Caco-2 (cell line): Measurements from ENCODE around the gene TTI1. TPM values are rescaled to one million over a fixed set of nuclear protein-coding genes. Genes with fewer than 3 reads are reported as not detected.

Experiments
- Bru-seq: library from RNA; stranded (reverse); fragments of 400-500 nt; gene quantifications from one replicate; lab custom pipeline; 2021; lab: Mats Ljungman, UMichigan
- BruChase-seq, 2 experiments: library from RNA; stranded (reverse); fragments of 400-500 nt; gene quantifications; one replicate each; lab custom pipeline; 2021; lab: Mats Ljungman, UMichigan
- BruUV-seq: library from RNA; stranded (reverse); fragments of 400-500 nt; replicated peaks from 2 replicates; lab custom pipeline; 2021; lab: Mats Ljungman, UMichigan
- CTCF ChIA-PET: fragments of 300-600 bp; sonication (Branson Sonifier 250); formaldehyde crosslinking; loops from one replicate; lab custom pipeline; 2022; ENCODE audit warnings: antibody characterized with exemption; lab: Charles Lee
- POLR2A ChIA-PET: fragments of 300-600 bp; sonication (Branson Sonifier 250); formaldehyde crosslinking; loops from one replicate; lab custom pipeline; 2022; ENCODE audit warnings: antibody characterized with exemption; lab: Charles Lee
- DNase-seq, 2 experiments: peaks; one replicate each; pipeline versions ENCODE4 v3.0.0 to v3.0.0-alpha.2; 2020 to 2022
- H3K27me3 ChIP-seq: replicated peaks from 2 replicates; pipeline ENCODE4 v1.6.0; 2011; ENCODE audit warnings: low read length; ENCODE audit not compliant: control insufficient read depth, insufficient read depth
- H3K36me3 ChIP-seq: 2 replicates; pipeline ENCODE4 v1.5.1; 2011; ENCODE audit warnings: low read length; ENCODE audit not compliant: control insufficient read depth, insufficient read depth
- H3K4me1 ChIP-seq: fragments of 250-450 bp; sonication (Bioruptor Pico); 2 replicates; pipeline ENCODE4 v1.5.1; 2020; ENCODE audit warnings: mild to moderate bottlenecking
- H3K4me3 ChIP-seq: 2 replicates; pipeline ENCODE4 v1.5.1; 2011; ENCODE audit warnings: low read depth, mild to moderate bottlenecking, control low read depth, low read length
- H3K9me3 ChIP-seq: fragments of 250-450 bp; sonication (Bioruptor Pico); 2 replicates; pipeline ENCODE4 v1.5.1; 2020; ENCODE audit warnings: mild to moderate bottlenecking, moderate library complexity
- H3K27ac Mint-ChIP-seq: one replicate; pipeline ENCODE4 v1.8.0; 2022; ENCODE audit warnings: mixed read lengths; ENCODE audit not compliant: unreplicated experiment
- H3K27me3 Mint-ChIP-seq: one replicate; pipeline ENCODE4 v1.8.0; 2022; ENCODE audit warnings: mixed read lengths; ENCODE audit not compliant: insufficient read depth, unreplicated experiment
- H3K36me3 Mint-ChIP-seq: one replicate; pipeline ENCODE4 v1.8.0; 2022; ENCODE audit warnings: mild to moderate bottlenecking, mixed read lengths; ENCODE audit not compliant: insufficient read depth, unreplicated experiment
- H3K4me1 Mint-ChIP-seq: one replicate; pipeline ENCODE4 v1.8.0; 2022; ENCODE audit warnings: low read depth, mixed read lengths; ENCODE audit not compliant: unreplicated experiment
- H3K4me3 Mint-ChIP-seq: one replicate; pipeline ENCODE4 v1.8.0; 2022; ENCODE audit warnings: mild to moderate bottlenecking, moderate library complexity, mixed read lengths; ENCODE audit not compliant: unreplicated experiment
- H3K9me3 Mint-ChIP-seq: one replicate; pipeline ENCODE4 v1.8.0; 2022; ENCODE audit warnings: mixed read lengths; ENCODE audit not compliant: unreplicated experiment
- CTCF ChIP-seq, 2 experiments: fragments of 200-600 bp in 1 of 2; IDR thresholded peaks; 1 replicate in 1 of 2; 2 replicates in 1 of 2; pipeline versions ENCODE4 v1.5.1 to v1.8.0; 2011 to 2022; ENCODE audit warnings: antibody characterized with exemption in 1 of 2, control low read depth in 1 of 2, inconsistent platforms in 1 of 2, low read depth in 1 of 2, low read length in 1 of 2, mild to moderate bottlenecking in 1 of 2, moderate library complexity in 1 of 2; ENCODE audit not compliant: insufficient read depth in 1 of 2, severe bottlenecking in 1 of 2, unreplicated experiment in 1 of 2
- intact Hi-C: fragments of 100-400 bp; cut with micrococcal nuclease; formaldehyde crosslinking; loops from one replicate; pipeline ENCODE4 v1.10.0; 2022; ENCODE audit not compliant: unreplicated experiment
- long read RNA-seq: library from polyadenylated mRNA; stranded (forward); transcript quantifications from one replicate; pipeline ENCODE4 v2.0.0, GENCODE V29; 2022
- total RNA-seq: library from RNA; stranded (reverse); gene quantifications from 2 replicates; pipeline ENCODE4 v1.2.3, GENCODE V29; 2022

TTI1 gene
- total RNA-seq (59.2 and 62.3 TPM in 2 replicates), Bru-seq, nascent RNA (percentile 94 among the genes with signal in this experiment), BruChase-seq, experiment 1, labeled RNA remaining after a 2-hour chase (percentile 95 among the genes with signal in this experiment), BruChase-seq, experiment 2, labeled RNA remaining after a 6-hour chase (percentile 88 among the genes with signal in this experiment)
- long read RNA-seq, transcript TTI1-203 (7 exons, 3,791 nt), result minor isoform, 6 of 132 reads
- long read RNA-seq, transcript TTI1-201 (8 exons, 3,825 nt), result major isoform, 86 of 132 reads
- long read RNA-seq, partial matches to known transcripts, result 16 of 132 reads
- long read RNA-seq, other reads (novel, unspliced or antisense), result 21 of 132 reads

- no TSS peak for BruUV-seq
- Mint-ChIP-seq H3K4me1 (peaks cover 43% of the 10 kb centered on the region), H3K9me3 (no peaks in the 10 kb centered on the region), H3K27me3 (no peaks in the 10 kb centered on the region), H3K36me3 (peaks cover 45% of the 10 kb centered on the region), H3K27ac (peak within 1 kb of the TSS; percentile 97), H3K4me3 (peak within 1 kb of the TSS; percentile 95)
- intact Hi-C loops, result no loop called here
- DNase-seq, result peak; percentile 96 to 98
- Histone ChIP-seq H3K36me3 (peaks cover 3% of the 10 kb centered on the region), H3K4me1 (peaks cover 41% of the 10 kb centered on the region), H3K27me3 (no peaks in the 10 kb centered on the region), H3K9me3 (no peaks in the 10 kb centered on the region), H3K4me3 (peak within 1 kb of the TSS; percentile 79)
- peak in 1 of 2 experiments; percentile 14 for TF ChIP-seq CTCF (IDR thresholded peaks at IDR 0.05; ENCODE audit: insufficient read depth in 1 of 2, low read depth in 1 of 2, low read length in 1 of 2, severe bottlenecking in 1 of 2, unreplicated experiment in 1 of 2)
- ChIA-PET POLR2A (interaction anchor here (0.6 to 1.9 kb wide), 7 partner anchors 11 to 267 kb away, joined by 3 to 10 read pairs (median 4); no protein-coding TSS in a partner anchor), CTCF (interaction anchor here (0.6 to 2.3 kb wide), 6 partner anchors 20 to 437 kb away, joined by 3 to 8 read pairs (median 5); no protein-coding TSS in a partner anchor)
Observed at GRCh38 chr20:38033330-38034107, at the start of gene TTI1, which contains the start of gene RPRD1B. TTI1 (minus strand) TSS chr20:38033456; CDS start chr20:38013816, 19,640 bp downstream. RPRD1B (plus strand) TSS chr20:38033746; CDS start chr20:38033948, 202 bp downstream.

- Mint-ChIP-seq H3K4me3 (no peak overlapping the region), H3K9me3 (no peaks in the 10 kb centered on the region), H3K36me3 (peaks cover 97% of the 10 kb centered on the region), H3K27ac (no peak overlapping the region), H3K27me3 (no peaks in the 10 kb centered on the region), H3K4me1 (no peaks in the 10 kb centered on the region)
- POLR2A ChIA-PET, result interaction anchor here (0.6 kb wide), 1 partner anchor 148 kb away, joined by 9 read pairs; no protein-coding TSS in a partner anchor
- peaks cover 7% of the 10 kb centered on the region for H3K36me3 ChIP-seq
- intact Hi-C loops, result no loop called here
- CTCF ChIA-PET, result interaction anchor here (1.2 to 2.3 kb wide), 5 partner anchors 9 to 138 kb away, joined by 3 to 13 read pairs (median 4); no protein-coding TSS in a partner anchor
- H3K4me3 ChIP-seq, result no peak overlapping the region
- H3K4me1 ChIP-seq, result no peaks in the 10 kb centered on the region
- no peak for TF ChIP-seq CTCF (IDR thresholded peaks at IDR 0.05; ENCODE audit: insufficient read depth in 1 of 2, low read depth in 1 of 2, low read length in 1 of 2, severe bottlenecking in 1 of 2, unreplicated experiment in 1 of 2)
- H3K9me3 ChIP-seq, result no peaks in the 10 kb centered on the region; the same call in 1 of the 2 replicates
- BruUV-seq, result no TSS peak
- no peak for DNase-seq
- H3K27me3 ChIP-seq, result no peaks in the 10 kb centered on the region
Observed at GRCh38 chr20:38082894-38083293, 49.6 kb upstream of the TTI1 start.

- Mint-ChIP-seq H3K36me3 (peaks cover 97% of the 10 kb centered on the region), H3K27me3 (no peaks in the 10 kb centered on the region), H3K27ac (no peak overlapping the region), H3K4me3 (no peak overlapping the region), H3K4me1 (no peaks in the 10 kb centered on the region), H3K9me3 (no peaks in the 10 kb centered on the region)
- no peaks in the 10 kb centered on the region; the same call in 1 of the 2 replicates for H3K9me3 ChIP-seq
- H3K4me1 ChIP-seq, result no peaks in the 10 kb centered on the region
- BruUV-seq, result no TSS peak
- DNase-seq, result no peak
- no peak for TF ChIP-seq CTCF (IDR thresholded peaks at IDR 0.05; ENCODE audit: insufficient read depth in 1 of 2, low read depth in 1 of 2, low read length in 1 of 2, severe bottlenecking in 1 of 2, unreplicated experiment in 1 of 2)
- peaks cover 9% of the 10 kb centered on the region for H3K36me3 ChIP-seq
- intact Hi-C loops, result no loop called here
- no peaks in the 10 kb centered on the region for H3K27me3 ChIP-seq
- ChIA-PET POLR2A (no interaction called here), CTCF (interaction anchor here (0.6 kb wide), 1 partner anchor 70 kb away, joined by 4 read pairs; no protein-coding TSS in a partner anchor)
- H3K4me3 ChIP-seq, result no peak overlapping the region
Observed at GRCh38 chr20:38081575-38081974, 48.3 kb upstream of the TTI1 start.
